ENCODE measurements around the gene RNF168. TPM values are rescaled to one million over a fixed set of nuclear protein-coding genes. Genes with fewer than 3 reads are reported as not detected.
A peak's percentile ranks its signal among the peaks of the same experiment; 100 is the strongest.
"Not testable (repeated sequence)": the region's sequence is repeated elsewhere in the genome, so short reads cannot be mapped to it uniquely, and the experiment has no call there.

RNF168 gene

DNA sequence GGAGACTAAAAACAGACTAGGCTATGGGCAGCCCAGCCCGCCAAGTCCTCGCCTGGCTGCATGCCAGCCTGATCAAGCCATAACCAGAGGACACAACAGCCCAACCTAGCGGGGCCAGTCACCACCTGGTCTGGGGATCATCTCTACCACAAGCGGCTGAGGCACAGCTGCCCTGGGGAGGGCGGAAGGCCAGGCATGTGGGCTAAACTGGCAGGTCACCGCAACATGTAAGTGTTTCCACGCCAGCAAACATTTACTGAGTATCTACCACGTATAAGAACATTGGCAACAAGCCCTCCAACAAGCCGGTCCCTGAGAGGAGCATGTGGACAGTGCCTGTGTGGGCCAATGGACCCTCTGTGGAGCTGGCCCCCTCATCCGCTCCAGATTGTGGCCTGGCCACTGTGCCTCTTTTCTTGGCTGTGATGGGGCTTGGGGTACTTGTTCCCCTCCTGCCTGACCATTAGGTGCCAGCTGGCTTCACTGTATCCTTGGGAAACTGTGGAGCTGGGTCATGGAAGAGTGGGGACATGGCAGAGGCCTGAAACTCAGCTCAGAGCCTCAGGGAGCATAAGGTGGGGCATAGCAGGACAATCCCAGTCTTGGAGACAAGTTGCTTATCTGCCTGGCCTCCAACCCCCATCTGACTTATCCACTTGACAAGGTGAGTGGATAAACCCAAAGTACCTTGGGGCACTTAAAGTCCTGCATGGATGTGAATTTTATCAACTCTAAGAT lies 80.4 kb downstream of the RNF168 start:
- H3K9ac ChIP-seq (ENCODE audit: low read depth, low read length) = no peak overlapping the region
- no peak overlapping the region for H3K4me3 ChIP-seq (ENCODE audit: low read length)
- H3K36me3 ChIP-seq (ENCODE audit: insufficient read depth, low read length) = peaks cover 9% of the 10 kb centered on the region
- H3K9me3 ChIP-seq (replicated peaks; ENCODE audit: low read length) = no peaks in the 10 kb centered on the region
- H3K4me2 ChIP-seq (ENCODE audit: low read length) = peak overlapping the region; percentile 11
- no peaks in the 10 kb centered on the region for H3K27me3 ChIP-seq (ENCODE audit: control insufficient read depth, insufficient read depth, low read length)
- peaks cover 14% of the 10 kb centered on the region for H3K4me1 ChIP-seq (ENCODE audit: control insufficient read depth, insufficient read depth, low read length)

DNA sequence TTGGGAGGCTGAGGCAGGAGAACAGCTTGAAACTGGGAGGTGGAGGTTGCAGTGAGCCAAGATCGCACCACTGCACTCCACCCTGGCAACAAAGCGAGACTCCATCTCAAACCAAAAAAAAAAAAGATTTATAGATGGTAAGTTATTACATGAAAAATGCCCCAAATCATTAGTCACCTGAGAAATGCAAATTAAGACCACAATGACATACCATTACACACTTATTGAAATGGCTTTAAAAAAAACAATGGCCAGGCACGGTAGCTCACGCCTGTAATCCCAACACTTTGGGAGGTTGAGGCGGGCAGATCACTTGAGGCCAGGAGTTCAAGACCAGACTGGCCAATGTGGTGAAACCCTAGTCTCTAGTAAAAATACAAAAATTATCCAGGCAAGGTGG lies 81.9 kb downstream of the RNF168 start:
- peaks cover 14% of the 10 kb centered on the region for H3K4me1 ChIP-seq (ENCODE audit: control insufficient read depth, insufficient read depth, low read length)
- not testable (repeated sequence) for H3K4me3 ChIP-seq (ENCODE audit: low read length); H3K9me3 ChIP-seq (replicated peaks; ENCODE audit: low read length); H3K4me2 ChIP-seq (ENCODE audit: low read length); H3K36me3 ChIP-seq (ENCODE audit: insufficient read depth, low read length); H3K9ac ChIP-seq (ENCODE audit: low read depth, low read length); H3K27me3 ChIP-seq (ENCODE audit: control insufficient read depth, insufficient read depth, low read length)

DNA sequence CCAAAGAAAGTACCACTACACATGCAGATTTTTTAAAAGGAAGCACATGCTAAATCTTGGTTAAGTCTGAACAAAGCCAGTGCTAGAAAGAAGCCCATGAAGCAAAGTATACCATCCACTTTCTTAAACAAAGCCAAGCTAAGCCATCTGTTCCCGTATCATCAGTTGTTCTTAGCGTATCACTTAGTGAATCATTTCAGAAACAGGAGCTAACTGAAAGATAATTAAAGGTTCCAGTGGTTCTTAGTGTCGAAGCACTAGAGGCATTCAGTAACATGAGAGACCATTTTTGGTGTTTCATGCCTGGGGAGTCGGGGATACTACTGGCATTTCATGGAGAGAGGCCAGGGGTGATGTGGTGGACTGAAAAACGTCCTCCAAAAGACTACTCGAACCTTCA lies 84.2 kb downstream of the RNF168 start:
- H3K4me3 ChIP-seq (ENCODE audit: low read length) = no peak overlapping the region
- no peaks in the 10 kb centered on the region for H3K9me3 ChIP-seq (replicated peaks; ENCODE audit: low read length)
- H3K36me3 ChIP-seq (ENCODE audit: insufficient read depth, low read length) = peaks cover 2% of the 10 kb centered on the region
- H3K4me2 ChIP-seq (ENCODE audit: low read length) = no peak overlapping the region
- H3K9ac ChIP-seq (ENCODE audit: low read depth, low read length) = no peak overlapping the region
- H3K27me3 ChIP-seq (ENCODE audit: control insufficient read depth, insufficient read depth, low read length) = no peaks in the 10 kb centered on the region
- H3K4me1 ChIP-seq (ENCODE audit: control insufficient read depth, insufficient read depth, low read length) = peaks cover 20% of the 10 kb centered on the region

Small RNA genes lying within 50 kb of the gene (small RNA-seq; reads per million reads assigned to genes)
- gene AC083822.1 = not detected
- gene AC117490.1 = not detected
- gene RPS29P3 = not detected
